ENCODE measurements around the gene RNF152. TPM values are rescaled to one million over a fixed set of nuclear protein-coding genes. Genes with fewer than 3 reads are reported as not detected.

Gene RNF152
- total RNA-seq, 1 experiment from 2014 or later = 2.4 TPM

GRCh38 chr18:61926532-61926931, 33.7 kb upstream of the RNF152 start:
- no peaks in the 10 kb centered on the region for H3K4me1 ChIP-seq
- POLR2A ChIA-PET = no interaction called here

DNA sequence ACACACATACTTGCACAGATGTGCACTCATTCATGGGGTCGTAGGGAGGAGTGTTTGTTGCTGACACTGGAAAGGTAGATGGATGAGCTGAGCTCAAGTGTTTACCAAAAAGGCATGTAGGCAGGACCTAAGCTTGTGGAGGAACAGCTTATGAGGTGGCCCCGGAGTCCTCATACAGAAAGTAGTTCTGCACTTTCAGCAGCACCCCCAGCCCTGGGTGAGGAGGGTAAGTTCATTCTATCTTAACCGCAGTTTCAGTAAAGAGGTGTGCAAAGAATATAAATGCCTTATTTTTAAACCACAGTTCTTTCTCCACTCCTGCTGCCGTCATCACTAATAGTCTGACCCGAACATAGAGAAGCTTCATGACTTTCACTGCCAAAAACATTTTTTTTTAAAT, 31.7 kb upstream of the RNF152 start:
- no peak overlapping the region for H3K4me3 Mint-ChIP-seq (ENCODE audit: unreplicated experiment)
- intact Hi-C loops (cut with micrococcal nuclease; ENCODE audit: unreplicated experiment) = no loop called here

More at GRCh38 chr18:61926532-61926931, 33.7 kb upstream of the RNF152 start:
- H3K9me3 ChIP-seq = no peaks in the 10 kb centered on the region
- no peak overlapping the region for H3K4me3 ChIP-seq (ENCODE audit: low read depth, low read length)
- TF ChIP-seq CTCF (IDR thresholded peaks at IDR 0.05; ENCODE audit: insufficient read depth in 1 of 2, low read depth in 1 of 2, low read length in 1 of 2, severe bottlenecking in 1 of 2, unreplicated experiment in 1 of 2) = no peak
- BruUV-seq (replicated peaks) = no TSS peak
- H3K27me3 ChIP-seq (replicated peaks; ENCODE audit: control insufficient read depth, insufficient read depth, low read length) = no peaks in the 10 kb centered on the region
- Mint-ChIP-seq H3K4me1 (ENCODE audit: low read depth, unreplicated experiment) (no peaks in the 10 kb centered on the region), H3K9me3 (ENCODE audit: unreplicated experiment) (no peaks in the 10 kb centered on the region), H3K27me3 (ENCODE audit: insufficient read depth, unreplicated experiment) (no peaks in the 10 kb centered on the region), H3K4me3 (ENCODE audit: unreplicated experiment) (no peak overlapping the region), H3K36me3 (ENCODE audit: insufficient read depth, unreplicated experiment) (no peaks in the 10 kb centered on the region), H3K27ac (ENCODE audit: unreplicated experiment) (no peak overlapping the region)
- CTCF ChIA-PET = no interaction called here
- intact Hi-C loops (cut with micrococcal nuclease; ENCODE audit: unreplicated experiment) = no loop called here
- no peaks in the 10 kb centered on the region for H3K36me3 ChIP-seq (ENCODE audit: control insufficient read depth, insufficient read depth, low read length)
- no peak for DNase-seq

DNA sequence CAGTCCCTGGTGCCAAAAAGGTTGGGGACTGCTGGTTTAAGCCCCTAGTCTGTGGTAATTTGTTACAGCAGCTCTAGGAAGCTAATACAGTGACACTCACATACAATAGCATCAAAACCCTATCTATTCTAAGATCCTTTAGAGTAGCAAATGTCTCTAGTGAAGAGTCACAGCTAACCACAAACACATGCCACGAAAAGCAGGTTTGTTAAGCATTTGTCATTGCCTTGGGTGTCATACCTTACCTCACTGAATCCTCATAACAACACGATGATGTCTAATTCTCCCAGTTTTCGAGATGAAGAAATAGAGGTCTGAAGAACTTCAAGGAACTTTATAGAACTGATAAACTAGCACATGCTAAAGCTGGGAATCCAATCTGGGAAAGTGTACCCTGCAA, 29.6 kb upstream of the RNF152 start:
- Histone ChIP-seq H3K27me3 (replicated peaks; ENCODE audit: control insufficient read depth, insufficient read depth, low read length) (no peaks in the 10 kb centered on the region), H3K4me1 (no peaks in the 10 kb centered on the region), H3K36me3 (ENCODE audit: control insufficient read depth, insufficient read depth, low read length) (no peaks in the 10 kb centered on the region), H3K4me3 (ENCODE audit: low read depth, low read length) (no peak overlapping the region), H3K9me3 (no peaks in the 10 kb centered on the region)
- ChIA-PET POLR2A (no interaction called here), CTCF (no interaction called here)
- no TSS peak for BruUV-seq (replicated peaks)
- TF ChIP-seq CTCF (IDR thresholded peaks at IDR 0.05; ENCODE audit: insufficient read depth in 1 of 2, low read depth in 1 of 2, low read length in 1 of 2, severe bottlenecking in 1 of 2, unreplicated experiment in 1 of 2) = no peak
- Mint-ChIP-seq H3K9me3 (ENCODE audit: unreplicated experiment) (no peaks in the 10 kb centered on the region), H3K27me3 (ENCODE audit: insufficient read depth, unreplicated experiment) (no peaks in the 10 kb centered on the region), H3K4me1 (ENCODE audit: low read depth, unreplicated experiment) (no peaks in the 10 kb centered on the region), H3K4me3 (ENCODE audit: unreplicated experiment) (no peak overlapping the region), H3K36me3 (ENCODE audit: insufficient read depth, unreplicated experiment) (no peaks in the 10 kb centered on the region), H3K27ac (ENCODE audit: unreplicated experiment) (no peak overlapping the region)
- intact Hi-C loops (cut with micrococcal nuclease; ENCODE audit: unreplicated experiment) = no loop called here
- no peak for DNase-seq

More for the DNA sequence above, 31.7 kb upstream of the RNF152 start:
- Mint-ChIP-seq H3K27me3 (ENCODE audit: insufficient read depth, unreplicated experiment) (no peaks in the 10 kb centered on the region), H3K4me1 (ENCODE audit: low read depth, unreplicated experiment) (no peaks in the 10 kb centered on the region), H3K36me3 (ENCODE audit: insufficient read depth, unreplicated experiment) (no peaks in the 10 kb centered on the region), H3K9me3 (ENCODE audit: unreplicated experiment) (no peaks in the 10 kb centered on the region), H3K27ac (ENCODE audit: unreplicated experiment) (no peak overlapping the region)
- no peaks in the 10 kb centered on the region for H3K4me1 ChIP-seq
- H3K36me3 ChIP-seq (ENCODE audit: control insufficient read depth, insufficient read depth, low read length) = no peaks in the 10 kb centered on the region
- TF ChIP-seq CTCF (IDR thresholded peaks at IDR 0.05; ENCODE audit: insufficient read depth in 1 of 2, low read depth in 1 of 2, low read length in 1 of 2, severe bottlenecking in 1 of 2, unreplicated experiment in 1 of 2) = no peak
- H3K9me3 ChIP-seq = no peaks in the 10 kb centered on the region
- no peak overlapping the region for H3K4me3 ChIP-seq (ENCODE audit: low read depth, low read length)
- H3K27me3 ChIP-seq (replicated peaks; ENCODE audit: control insufficient read depth, insufficient read depth, low read length) = no peaks in the 10 kb centered on the region
- no peak for DNase-seq
- BruUV-seq (replicated peaks) = no TSS peak
- ChIA-PET POLR2A (no interaction called here), CTCF (no interaction called here)
